ENCODE measurements around the gene HECTD4.
A peak's percentile ranks its signal among the peaks of the same experiment; 100 is the strongest.

The HECTD4 gene

DNA sequence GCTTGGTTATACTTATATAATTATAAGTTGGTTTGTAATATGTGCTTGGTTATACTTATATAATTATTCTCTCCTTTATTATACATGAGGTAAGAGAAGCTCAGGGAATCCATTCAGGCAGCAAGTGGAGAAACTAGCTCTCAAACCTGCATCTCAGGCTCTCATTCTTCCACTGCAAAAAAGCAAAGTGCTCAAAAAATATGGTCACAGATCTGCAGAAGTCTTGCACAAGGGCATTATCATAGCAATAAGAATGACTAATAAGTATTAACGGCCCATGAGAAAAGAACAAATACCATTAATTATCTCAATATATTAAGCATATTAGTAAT lies 257.3 kb downstream of the HECTD4 start:
- no peak for TF ChIP-seq ZFX (IDR thresholded peaks at IDR 0.05; ENCODE audit: borderline replicate concordance)
- TF ChIP-seq, protein P1, sequence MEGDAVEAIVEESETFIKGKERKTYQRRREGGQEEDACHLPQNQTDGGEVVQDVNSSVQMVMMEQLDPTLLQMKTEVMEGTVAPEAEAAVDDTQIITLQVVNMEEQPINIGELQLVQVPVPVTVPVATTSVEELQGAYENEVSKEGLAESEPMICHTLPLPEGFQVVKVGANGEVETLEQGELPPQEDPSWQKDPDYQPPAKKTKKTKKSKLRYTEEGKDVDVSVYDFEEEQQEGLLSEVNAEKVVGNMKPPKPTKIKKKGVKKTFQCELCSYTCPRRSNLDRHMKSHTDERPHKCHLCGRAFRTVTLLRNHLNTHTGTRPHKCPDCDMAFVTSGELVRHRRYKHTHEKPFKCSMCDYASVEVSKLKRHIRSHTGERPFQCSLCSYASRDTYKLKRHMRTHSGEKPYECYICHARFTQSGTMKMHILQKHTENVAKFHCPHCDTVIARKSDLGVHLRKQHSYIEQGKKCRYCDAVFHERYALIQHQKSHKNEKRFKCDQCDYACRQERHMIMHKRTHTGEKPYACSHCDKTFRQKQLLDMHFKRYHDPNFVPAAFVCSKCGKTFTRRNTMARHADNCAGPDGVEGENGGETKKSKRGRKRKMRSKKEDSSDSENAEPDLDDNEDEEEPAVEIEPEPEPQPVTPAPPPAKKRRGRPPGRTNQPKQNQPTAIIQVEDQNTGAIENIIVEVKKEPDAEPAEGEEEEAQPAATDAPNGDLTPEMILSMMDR (IDR thresholded peaks at IDR 0.05) = no peak
- no peak overlapping the region for H3K27ac ChIP-seq

DNA sequence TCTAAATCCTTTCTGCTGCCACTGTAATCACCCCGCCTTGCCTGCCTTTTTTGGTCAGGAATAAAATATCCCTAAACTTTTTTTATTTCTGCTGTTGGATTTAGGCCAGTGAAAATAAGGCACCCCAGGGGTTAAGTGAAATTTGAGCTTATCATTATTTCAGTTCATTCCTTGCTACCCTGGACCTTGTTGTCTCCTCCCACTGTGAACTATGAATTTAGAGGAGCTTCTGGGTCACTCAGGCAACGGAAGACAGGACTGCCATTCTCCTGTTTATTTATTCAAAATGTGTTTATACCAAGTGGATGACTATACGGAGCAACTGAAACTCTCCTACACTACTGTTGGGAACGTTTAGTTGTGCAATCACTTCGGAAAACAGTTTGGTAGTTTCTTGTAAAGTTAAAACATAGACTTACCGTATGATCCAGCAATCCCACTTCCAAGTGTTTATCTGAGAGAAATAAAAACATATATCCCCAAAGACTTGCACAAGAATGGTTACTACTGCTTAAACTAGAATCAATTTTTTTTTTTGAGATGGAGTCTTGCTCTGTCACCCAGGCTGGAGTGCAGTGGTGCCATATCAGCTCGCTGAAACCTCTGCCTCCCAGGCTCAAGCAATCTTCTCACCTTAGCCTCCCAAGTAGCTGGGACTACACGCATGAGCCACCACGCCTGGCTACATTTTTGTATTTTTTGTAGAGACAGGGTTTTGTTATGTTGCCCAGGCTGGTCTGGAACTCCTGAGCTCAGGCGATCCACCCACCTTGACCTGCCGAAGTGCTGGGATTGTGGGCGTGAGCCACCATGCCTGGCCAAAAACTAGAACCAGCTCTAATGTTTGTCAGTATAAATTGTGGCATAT lies 259.2 kb downstream of the HECTD4 start:
- no peak overlapping the region for H3K27ac ChIP-seq
- TF ChIP-seq ZFX (IDR thresholded peaks at IDR 0.05; ENCODE audit: borderline replicate concordance) = no peak
- TF ChIP-seq, protein P1 (IDR thresholded peaks at IDR 0.05) = no peak

DNA sequence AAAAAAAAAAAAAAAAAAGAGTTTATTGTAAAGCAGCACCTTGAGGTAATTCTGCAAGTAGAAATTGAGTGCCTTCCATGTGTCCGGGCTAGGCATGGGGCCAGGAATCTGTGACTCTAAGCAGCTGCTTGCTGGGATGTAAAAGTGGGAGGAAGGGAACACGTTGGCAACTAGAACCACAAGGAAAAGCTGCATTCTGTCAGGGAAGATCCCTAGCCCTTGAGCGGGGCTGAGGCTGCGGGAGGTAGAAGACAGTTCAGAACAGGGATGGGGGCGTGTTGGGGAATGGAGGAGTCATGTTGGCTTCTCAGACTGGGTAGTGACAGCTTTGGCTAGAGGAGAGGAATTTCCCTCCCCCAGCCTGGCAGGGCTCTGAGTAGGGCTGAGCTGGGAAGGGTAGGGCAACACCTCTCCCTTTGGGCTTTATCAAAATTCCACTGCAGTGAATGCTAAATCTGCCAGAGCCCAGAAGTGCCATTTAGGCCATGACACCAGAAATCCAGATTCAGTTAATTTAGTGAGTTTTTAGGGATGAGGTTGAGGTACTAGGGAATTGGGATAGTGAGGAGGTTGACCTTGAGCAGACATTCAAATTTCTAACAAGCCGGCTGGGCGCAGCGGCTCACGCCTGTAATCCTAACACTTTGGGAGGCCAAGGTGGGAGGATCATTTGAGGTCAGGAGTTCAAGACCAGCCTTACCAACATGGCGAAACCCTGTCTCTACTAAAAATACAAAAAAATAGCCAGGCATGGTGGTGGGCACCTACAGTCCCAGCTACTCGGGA lies 260.3 kb downstream of the HECTD4 start:
- H3K27ac ChIP-seq = no peak overlapping the region
- TF ChIP-seq ZFX (IDR thresholded peaks at IDR 0.05; ENCODE audit: borderline replicate concordance) = no peak
- TF ChIP-seq, protein P1 (IDR thresholded peaks at IDR 0.05) = no peak

DNA sequence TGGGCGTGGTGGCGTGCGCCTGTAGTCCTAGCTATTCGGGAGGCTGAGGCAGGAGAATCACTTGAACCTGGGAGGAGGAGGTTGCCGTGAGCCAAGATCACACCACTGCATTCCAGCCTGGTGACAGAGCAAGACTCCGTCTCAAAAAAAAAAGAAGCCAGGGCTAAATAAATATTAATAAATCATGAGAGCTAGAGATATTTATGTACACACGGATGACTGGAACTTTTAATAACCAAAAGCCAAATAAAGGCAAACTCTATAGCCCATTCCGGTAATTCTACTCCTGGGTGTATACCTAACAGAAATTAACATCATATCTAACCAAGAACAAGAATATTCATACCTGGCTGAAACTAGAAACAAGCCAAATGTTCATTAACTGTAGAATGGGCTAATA lies 264.5 kb downstream of the HECTD4 start:
- no peak overlapping the region for H3K27ac ChIP-seq
- TF ChIP-seq ZFX (IDR thresholded peaks at IDR 0.05; ENCODE audit: borderline replicate concordance) = no peak
- TF ChIP-seq, protein P1 (IDR thresholded peaks at IDR 0.05) = no peak

DNA sequence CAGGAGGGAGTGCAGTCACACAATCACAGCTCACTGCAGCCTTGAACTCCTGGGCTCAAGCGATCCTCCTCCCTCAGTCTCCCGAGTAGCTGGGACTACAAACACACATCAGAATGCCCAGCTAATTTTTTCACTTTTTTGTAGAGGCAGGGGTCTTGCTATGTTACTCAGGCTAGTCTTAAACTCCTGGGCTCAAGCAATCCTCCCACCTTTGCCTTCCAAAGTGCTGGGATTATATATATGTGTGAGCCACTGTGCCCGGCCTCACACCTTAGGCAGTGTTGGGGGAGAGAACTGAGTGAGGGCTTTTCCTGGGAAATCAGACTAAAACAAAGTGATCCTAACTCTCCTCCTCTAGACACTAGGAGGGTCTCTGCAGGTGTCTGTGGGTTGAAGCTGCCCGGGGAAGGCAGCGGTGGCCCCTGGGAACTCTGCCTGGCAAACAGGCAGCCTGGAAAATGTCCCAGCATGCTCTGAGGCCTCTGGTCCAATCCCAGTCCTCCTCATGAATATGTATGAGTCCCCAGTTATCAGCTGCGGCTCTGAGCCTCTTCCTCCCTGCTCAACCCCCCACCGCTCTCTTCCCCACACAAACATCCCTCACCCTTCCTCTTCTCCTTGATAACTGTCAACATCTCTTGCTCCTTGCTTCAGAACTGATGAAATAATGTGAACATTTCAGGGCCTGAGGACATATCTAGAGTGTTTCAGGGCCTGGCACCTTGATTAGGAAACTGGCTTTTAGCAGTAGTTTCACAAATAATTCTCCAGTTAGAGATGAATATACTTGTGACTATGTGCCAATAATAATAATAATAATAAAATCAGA lies 265.8 kb downstream of the HECTD4 start:
- no peak for TF ChIP-seq ZFX (IDR thresholded peaks at IDR 0.05; ENCODE audit: borderline replicate concordance)
- TF ChIP-seq, protein P1 (IDR thresholded peaks at IDR 0.05) = no peak
- peak overlapping the region; percentile 6; the same call in 1 of the 2 replicates for H3K27ac ChIP-seq

DNA sequence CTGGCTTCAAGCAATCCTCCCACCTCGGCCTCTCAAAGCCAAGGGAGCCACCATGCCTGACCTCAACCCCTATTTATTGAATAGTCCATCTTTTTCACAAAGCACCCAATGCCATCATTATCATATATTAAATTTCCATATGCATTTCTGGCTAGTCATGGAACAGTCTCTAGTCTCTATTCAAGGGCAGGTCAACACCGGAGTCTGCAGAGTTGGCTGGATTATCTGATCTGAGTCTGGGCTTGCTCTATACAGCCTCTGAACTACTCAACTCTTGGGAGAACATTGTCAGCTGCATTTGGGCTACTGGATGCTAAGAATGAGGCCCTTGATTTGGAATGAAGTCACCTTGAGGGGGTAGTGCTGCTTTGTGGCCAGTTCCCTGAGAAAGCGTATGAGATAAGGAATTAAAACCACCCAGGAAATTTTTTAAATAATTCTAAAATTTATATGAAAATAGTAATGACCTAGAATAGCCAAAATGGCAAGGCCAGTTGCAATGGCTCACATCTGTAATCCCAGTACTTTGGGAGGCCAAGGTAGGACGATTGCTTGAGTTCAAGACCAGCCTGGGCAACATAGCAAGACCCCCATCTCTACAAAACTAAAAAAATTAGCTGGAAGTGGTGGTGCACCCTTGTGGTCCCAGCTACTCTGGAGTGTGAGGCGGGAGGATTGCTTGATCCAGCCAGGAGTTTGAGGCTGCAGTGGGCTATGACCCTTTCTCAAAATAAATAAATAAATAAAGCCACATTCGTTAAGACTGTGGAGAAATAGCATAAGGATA lies 266.8 kb downstream of the HECTD4 start:
- TF ChIP-seq, protein P1 (IDR thresholded peaks at IDR 0.05) = no peak
- TF ChIP-seq ZFX (IDR thresholded peaks at IDR 0.05; ENCODE audit: borderline replicate concordance) = no peak
- H3K27ac ChIP-seq = peak overlapping the region; percentile 6; the same call in 1 of the 2 replicates
